ENCODE data around the gene ACOT4.
"Not testable (repeated sequence)": the region's sequence is repeated elsewhere in the genome, so short reads cannot be mapped to it uniquely, and the experiment has no call there.

Gene ACOT4

GRCh38 chr14:73582102-73582979 lies 9.3 kb upstream of the ACOT4 start:
- not testable (repeated sequence) for DNase-seq

- DNase-seq = no peak
Measured at GRCh38 chr14:73588695-73589094, 3.0 kb upstream of the ACOT4 start.

- no peak for DNase-seq
Measured at GRCh38 chr14:73589116-73589515, 2.6 kb upstream of the ACOT4 start.

- DNase-seq = not testable (repeated sequence)
Measured at GRCh38 chr14:73590673-73591004, 1.0 kb upstream of the ACOT4 start.

GRCh38 chr14:73594491-73594890 lies 2.8 kb downstream of the ACOT4 start:
- no peak for DNase-seq

- no peak for DNase-seq
Measured at GRCh38 chr14:73599499-73599898, 7.8 kb downstream of the ACOT4 start.

GRCh38 chr14:73602994-73603393 lies 11.3 kb downstream of the ACOT4 start:
- DNase-seq = no peak

GRCh38 chr14:73606271-73606670 lies 14.6 kb downstream of the ACOT4 start:
- no peak for DNase-seq

GRCh38 chr14:73607241-73607640 lies 15.6 kb downstream of the ACOT4 start:
- no peak for DNase-seq

- no peak for DNase-seq
Measured at GRCh38 chr14:73610687-73611086, 19.0 kb downstream of the ACOT4 start.

- DNase-seq = peak; percentile 33 to 56
Measured at GRCh38 chr14:73612339-73613045, 20.8 kb downstream of the ACOT4 start, which contains the start of gene ACOT6. Gene ACOT6, plus strand, starts transcription at chr14:73612517. Its CDS starts 55 bp downstream, at chr14:73612572.

GRCh38 chr14:73613046-73613383 lies 21.3 kb downstream of the ACOT4 start:
- no peak for DNase-seq

- DNase-seq = no peak
Measured at GRCh38 chr14:73613419-73613963, 21.8 kb downstream of the ACOT4 start.

GRCh38 chr14:73616831-73617230 lies 25.2 kb downstream of the ACOT4 start:
- no peak for DNase-seq

GRCh38 chr14:73619524-73619923 lies 27.9 kb downstream of the ACOT4 start:
- no peak for DNase-seq

GRCh38 chr14:73620268-73620667 lies 28.6 kb downstream of the ACOT4 start:
- DNase-seq = no peak

- no peak for DNase-seq
Measured at GRCh38 chr14:73623504-73624054, 31.9 kb downstream of the ACOT4 start.

- DNase-seq = no peak
Measured at GRCh38 chr14:73625706-73626105, 34.0 kb downstream of the ACOT4 start.

GRCh38 chr14:73627151-73627558 lies 35.5 kb downstream of the ACOT4 start:
- DNase-seq = no peak

- DNase-seq = no peak
Measured at GRCh38 chr14:73630009-73630780, 38.5 kb downstream of the ACOT4 start.

- peak; percentile 61 to 74 for DNase-seq
Measured at GRCh38 chr14:73633116-73634010, 41.7 kb downstream of the ACOT4 start.

All from AML-193 (cell line).